Measurements from ENCODE around the gene BBS12. TPM values are rescaled to one million over a fixed set of nuclear protein-coding genes. Genes with fewer than 3 reads are reported as not detected.
"Not testable (repeated sequence)": the region's sequence is repeated elsewhere in the genome, so short reads cannot be mapped to it uniquely, and the experiment has no call there.

Gene BBS12
- total and polyA plus RNA-seq, 2 donors (not counting 3 experiments of a cell fraction or from before 2014, with no cell fraction given): 0.91 to 2.3 TPM

GRCh38 chr4:122785099-122785498 lies 52.6 kb downstream of the BBS12 start:
- ChIA-PET CTCF (no interaction called here), POLR2A (no interaction called here)
- Histone ChIP-seq H3K9me1 (replicated peaks; ENCODE audit: control insufficient read depth, extremely low read depth, insufficient read depth, low read length) (no peaks in the 10 kb centered on the region), H3K4me1 (ENCODE audit: control insufficient read depth, extremely low read depth, insufficient read depth, low read length) (peaks cover 20% of the 10 kb centered on the region), H3K27ac (ENCODE audit: insufficient read depth, low read depth, low read length) (no peak overlapping the region), H3K79me2 (ENCODE audit: control insufficient read depth, insufficient read depth, low read length) (no peaks in the 10 kb centered on the region), H3K9ac (replicated peaks; ENCODE audit: extremely low read depth, insufficient read depth, low read length) (no peak overlapping the region), H2AFZ (ENCODE audit: low read depth, low read length) (no peak overlapping the region), H4K20me1 (replicated peaks; ENCODE audit: control insufficient read depth, extremely low read depth, insufficient read depth, low read length) (no peaks in the 10 kb centered on the region), H3K9me3 (replicated peaks; ENCODE audit: control insufficient read depth, insufficient read depth, low read length) (no peaks in the 10 kb centered on the region), H3K27me3 (ENCODE audit: control insufficient read depth in 2 of 2, insufficient read depth in 2 of 2, low read length in 2 of 2) (no peaks in the 10 kb centered on the region), H3K36me3 (ENCODE audit: control insufficient read depth in 2 of 2, extremely low read depth in 1 of 2, insufficient read depth in 2 of 2, low read length in 2 of 2) (no peaks in the 10 kb centered on the region), H3K4me2 (ENCODE audit: insufficient read depth, low read length) (no peak overlapping the region), H3K4me3 (replicated peaks in 1 of 3; ENCODE audit: insufficient read depth in 1 of 3, low read depth in 1 of 3, low read length in 3 of 3) (no peak overlapping the region)
- intact Hi-C loops (cut with micrococcal nuclease): no loop called here
- DNase-seq (ENCODE audit: low read depth, low spot score) (no peak), FAIRE-seq (no peak)
- no peak for TF ChIP-seq POLR2A (IDR thresholded peaks at IDR 0.05; ENCODE audit: low read depth, low read length)
- TF ChIP-seq MAX (IDR thresholded peaks at IDR 0.05; ENCODE audit: insufficient read depth, insufficient read length): no peak
- TF ChIP-seq CTCF (IDR thresholded peaks at IDR 0.05; ENCODE audit: extremely low read depth in 1 of 2, insufficient read depth in 1 of 2, low read depth in 1 of 2, low read length in 2 of 2): no peak
- no peak for TF ChIP-seq EZH2 (IDR thresholded peaks at IDR 0.05; ENCODE audit: borderline replicate concordance, low read depth, low read length, severe bottlenecking)
- no peak for TF ChIP-seq MYC (IDR thresholded peaks at IDR 0.05; ENCODE audit: low read depth, low read length)
- TF ChIP-seq FOS (IDR thresholded peaks at IDR 0.05; ENCODE audit: borderline replicate concordance, insufficient read depth, low read length): no peak
- dilution Hi-C loops (cut with MboI; ENCODE audit: extremely low pct_ligation_motif_present, low sequenced_read_pairs): no loop called here
- BruUV-seq (replicated peaks): no TSS peak

GRCh38 chr4:122786296-122786695 lies 53.8 kb downstream of the BBS12 start:
- dilution Hi-C loops (cut with MboI; ENCODE audit: extremely low pct_ligation_motif_present, low sequenced_read_pairs); FAIRE-seq; H3K4me3 ChIP-seq (replicated peaks in 1 of 3; ENCODE audit: insufficient read depth in 1 of 3, low read depth in 1 of 3, low read length in 3 of 3); H2AFZ ChIP-seq (ENCODE audit: low read depth, low read length); H3K9ac ChIP-seq (replicated peaks; ENCODE audit: extremely low read depth, insufficient read depth, low read length); H3K27ac ChIP-seq (ENCODE audit: insufficient read depth, low read depth, low read length); POLR2A ChIA-PET; CTCF ChIA-PET; DNase-seq (ENCODE audit: low read depth, low spot score); H3K27me3 ChIP-seq (ENCODE audit: control insufficient read depth in 2 of 2, insufficient read depth in 2 of 2, low read length in 2 of 2); H3K9me3 ChIP-seq (replicated peaks; ENCODE audit: control insufficient read depth, insufficient read depth, low read length); H3K9me1 ChIP-seq (replicated peaks; ENCODE audit: control insufficient read depth, extremely low read depth, insufficient read depth, low read length); H3K79me2 ChIP-seq (ENCODE audit: control insufficient read depth, insufficient read depth, low read length); BruUV-seq (replicated peaks); H4K20me1 ChIP-seq (replicated peaks; ENCODE audit: control insufficient read depth, extremely low read depth, insufficient read depth, low read length); H3K4me2 ChIP-seq (ENCODE audit: insufficient read depth, low read length); H3K36me3 ChIP-seq (ENCODE audit: control insufficient read depth in 2 of 2, extremely low read depth in 1 of 2, insufficient read depth in 2 of 2, low read length in 2 of 2); intact Hi-C loops (cut with micrococcal nuclease): not testable (repeated sequence)
- H3K4me1 ChIP-seq (ENCODE audit: control insufficient read depth, extremely low read depth, insufficient read depth, low read length): peaks cover 20% of the 10 kb centered on the region

GRCh38 chr4:122786920-122787319 lies 54.4 kb downstream of the BBS12 start:
- intact Hi-C loops (cut with micrococcal nuclease); H3K9ac ChIP-seq (replicated peaks; ENCODE audit: extremely low read depth, insufficient read depth, low read length); H3K36me3 ChIP-seq (ENCODE audit: control insufficient read depth in 2 of 2, extremely low read depth in 1 of 2, insufficient read depth in 2 of 2, low read length in 2 of 2); POLR2A ChIA-PET; BruUV-seq (replicated peaks); dilution Hi-C loops (cut with MboI; ENCODE audit: extremely low pct_ligation_motif_present, low sequenced_read_pairs); H4K20me1 ChIP-seq (replicated peaks; ENCODE audit: control insufficient read depth, extremely low read depth, insufficient read depth, low read length); FAIRE-seq; H3K27ac ChIP-seq (ENCODE audit: insufficient read depth, low read depth, low read length); H3K4me3 ChIP-seq (replicated peaks in 1 of 3; ENCODE audit: insufficient read depth in 1 of 3, low read depth in 1 of 3, low read length in 3 of 3); H2AFZ ChIP-seq (ENCODE audit: low read depth, low read length); DNase-seq (ENCODE audit: low read depth, low spot score); H3K79me2 ChIP-seq (ENCODE audit: control insufficient read depth, insufficient read depth, low read length); H3K9me1 ChIP-seq (replicated peaks; ENCODE audit: control insufficient read depth, extremely low read depth, insufficient read depth, low read length); H3K27me3 ChIP-seq (ENCODE audit: control insufficient read depth in 2 of 2, insufficient read depth in 2 of 2, low read length in 2 of 2); H3K9me3 ChIP-seq (replicated peaks; ENCODE audit: control insufficient read depth, insufficient read depth, low read length); H3K4me2 ChIP-seq (ENCODE audit: insufficient read depth, low read length): not testable (repeated sequence)
- peaks cover 20% of the 10 kb centered on the region for H3K4me1 ChIP-seq (ENCODE audit: control insufficient read depth, extremely low read depth, insufficient read depth, low read length)
- CTCF ChIA-PET: interaction anchor here (0.8 kb wide), 1 partner anchor 11 kb away, joined by 3 read pairs; no protein-coding TSS in a partner anchor

Data from endothelial cell of umbilical vein (primary cell).